ENCODE results near the gene SLC5A11. TPM values are rescaled to one million over a fixed set of nuclear protein-coding genes. Genes with fewer than 3 reads are reported as not detected.

Gene SLC5A11
- total and polyA plus RNA-seq, 2 of the 13 experiments (the other 11 are each of a cell fraction or from before 2014, with no cell fraction given): 1.2 to 3.3 TPM

- TF ChIP-seq, protein P1, sequence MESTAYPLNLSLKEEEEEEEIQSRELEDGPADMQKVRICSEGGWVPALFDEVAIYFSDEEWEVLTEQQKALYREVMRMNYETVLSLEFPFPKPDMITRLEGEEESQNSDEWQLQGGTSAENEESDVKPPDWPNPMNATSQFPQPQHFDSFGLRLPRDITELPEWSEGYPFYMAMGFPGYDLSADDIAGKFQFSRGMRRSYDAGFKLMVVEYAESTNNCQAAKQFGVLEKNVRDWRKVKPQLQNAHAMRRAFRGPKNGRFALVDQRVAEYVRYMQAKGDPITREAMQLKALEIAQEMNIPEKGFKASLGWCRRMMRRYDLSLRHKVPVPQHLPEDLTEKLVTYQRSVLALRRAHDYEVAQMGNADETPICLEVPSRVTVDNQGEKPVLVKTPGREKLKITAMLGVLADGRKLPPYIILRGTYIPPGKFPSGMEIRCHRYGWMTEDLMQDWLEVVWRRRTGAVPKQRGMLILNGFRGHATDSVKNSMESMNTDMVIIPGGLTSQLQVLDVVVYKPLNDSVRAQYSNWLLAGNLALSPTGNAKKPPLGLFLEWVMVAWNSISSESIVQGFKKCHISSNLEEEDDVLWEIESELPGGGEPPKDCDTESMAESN (CRISPR knock-in tag; conservative IDR thresholded peaks at IDR 0.05): 0 out of 2 replicates have a peak, but pooled peaks have one; percentile 18
- TF ChIP-seq MTA1 (CRISPR knock-in tag; IDR thresholded peaks at IDR 0.05; ENCODE audit: borderline replicate concordance) (peak; percentile 92), MXD4 (CRISPR knock-in tag; IDR thresholded peaks at IDR 0.05) (0 out of 2 replicates have a peak, but pooled peaks have one; percentile 52), TAF15 (IDR thresholded peaks at IDR 0.05; ENCODE audit: low read depth, low read length, poor library complexity, severe bottlenecking) (peak; percentile 56), ZBTB42 (CRISPR knock-in tag; IDR thresholded peaks at IDR 0.05) (0 out of 2 replicates have a peak, but pooled peaks have one; percentile 73), TMF1 (CRISPR knock-in tag; IDR thresholded peaks at IDR 0.05; ENCODE audit: low read depth) (no peak), NR2C2 (CRISPR knock-in tag; IDR thresholded peaks at IDR 0.05; ENCODE audit: borderline replicate concordance) (peak; percentile 52; the same call in 1 of the 2 replicates), ETV5 (CRISPR knock-in tag; IDR thresholded peaks at IDR 0.05; ENCODE audit: borderline replicate concordance) (peak; percentile 37; the same call in 1 of the 2 replicates), FOXA3 (CRISPR knock-in tag; IDR thresholded peaks at IDR 0.05) (0 out of 2 replicates have a peak, but pooled peaks have one; percentile 7), ZNF839 (CRISPR knock-in tag; IDR thresholded peaks at IDR 0.05; ENCODE audit: borderline replicate concordance) (0 out of 2 replicates have a peak, but pooled peaks have one; percentile 26), ZNF572 (CRISPR knock-in tag; IDR thresholded peaks at IDR 0.05) (peak; percentile 85), ZNF605 (CRISPR knock-in tag; IDR thresholded peaks at IDR 0.05) (peak; percentile 58; the same call in 1 of the 2 replicates), EHMT2 (IDR thresholded peaks at IDR 0.05; ENCODE audit: borderline replicate concordance, low read depth, low read length) (no peak), HDAC2 (CRISPR knock-in tag; IDR thresholded peaks at IDR 0.05) (peak; percentile 82), ZNF484 (CRISPR knock-in tag; IDR thresholded peaks at IDR 0.05; ENCODE audit: borderline replicate concordance, low read depth) (0 out of 2 replicates have a peak, but pooled peaks have one; percentile 59)
- TF ChIP-seq, protein P2, sequence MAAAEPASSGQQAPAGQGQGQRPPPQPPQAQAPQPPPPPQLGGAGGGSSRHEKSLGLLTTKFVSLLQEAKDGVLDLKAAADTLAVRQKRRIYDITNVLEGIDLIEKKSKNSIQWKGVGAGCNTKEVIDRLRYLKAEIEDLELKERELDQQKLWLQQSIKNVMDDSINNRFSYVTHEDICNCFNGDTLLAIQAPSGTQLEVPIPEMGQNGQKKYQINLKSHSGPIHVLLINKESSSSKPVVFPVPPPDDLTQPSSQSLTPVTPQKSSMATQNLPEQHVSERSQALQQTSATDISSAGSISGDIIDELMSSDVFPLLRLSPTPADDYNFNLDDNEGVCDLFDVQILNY (CRISPR knock-in tag; conservative IDR thresholded peaks at IDR 0.05): no peak; the same call in 1 of the 2 replicates
- TF ChIP-seq, protein P3, sequence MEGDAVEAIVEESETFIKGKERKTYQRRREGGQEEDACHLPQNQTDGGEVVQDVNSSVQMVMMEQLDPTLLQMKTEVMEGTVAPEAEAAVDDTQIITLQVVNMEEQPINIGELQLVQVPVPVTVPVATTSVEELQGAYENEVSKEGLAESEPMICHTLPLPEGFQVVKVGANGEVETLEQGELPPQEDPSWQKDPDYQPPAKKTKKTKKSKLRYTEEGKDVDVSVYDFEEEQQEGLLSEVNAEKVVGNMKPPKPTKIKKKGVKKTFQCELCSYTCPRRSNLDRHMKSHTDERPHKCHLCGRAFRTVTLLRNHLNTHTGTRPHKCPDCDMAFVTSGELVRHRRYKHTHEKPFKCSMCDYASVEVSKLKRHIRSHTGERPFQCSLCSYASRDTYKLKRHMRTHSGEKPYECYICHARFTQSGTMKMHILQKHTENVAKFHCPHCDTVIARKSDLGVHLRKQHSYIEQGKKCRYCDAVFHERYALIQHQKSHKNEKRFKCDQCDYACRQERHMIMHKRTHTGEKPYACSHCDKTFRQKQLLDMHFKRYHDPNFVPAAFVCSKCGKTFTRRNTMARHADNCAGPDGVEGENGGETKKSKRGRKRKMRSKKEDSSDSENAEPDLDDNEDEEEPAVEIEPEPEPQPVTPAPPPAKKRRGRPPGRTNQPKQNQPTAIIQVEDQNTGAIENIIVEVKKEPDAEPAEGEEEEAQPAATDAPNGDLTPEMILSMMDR (CRISPR knock-in tag; IDR thresholded peaks at IDR 0.05): peak; percentile 39; the same call in 1 of the 2 replicates
- TF ChIP-seq, protein P4, sequence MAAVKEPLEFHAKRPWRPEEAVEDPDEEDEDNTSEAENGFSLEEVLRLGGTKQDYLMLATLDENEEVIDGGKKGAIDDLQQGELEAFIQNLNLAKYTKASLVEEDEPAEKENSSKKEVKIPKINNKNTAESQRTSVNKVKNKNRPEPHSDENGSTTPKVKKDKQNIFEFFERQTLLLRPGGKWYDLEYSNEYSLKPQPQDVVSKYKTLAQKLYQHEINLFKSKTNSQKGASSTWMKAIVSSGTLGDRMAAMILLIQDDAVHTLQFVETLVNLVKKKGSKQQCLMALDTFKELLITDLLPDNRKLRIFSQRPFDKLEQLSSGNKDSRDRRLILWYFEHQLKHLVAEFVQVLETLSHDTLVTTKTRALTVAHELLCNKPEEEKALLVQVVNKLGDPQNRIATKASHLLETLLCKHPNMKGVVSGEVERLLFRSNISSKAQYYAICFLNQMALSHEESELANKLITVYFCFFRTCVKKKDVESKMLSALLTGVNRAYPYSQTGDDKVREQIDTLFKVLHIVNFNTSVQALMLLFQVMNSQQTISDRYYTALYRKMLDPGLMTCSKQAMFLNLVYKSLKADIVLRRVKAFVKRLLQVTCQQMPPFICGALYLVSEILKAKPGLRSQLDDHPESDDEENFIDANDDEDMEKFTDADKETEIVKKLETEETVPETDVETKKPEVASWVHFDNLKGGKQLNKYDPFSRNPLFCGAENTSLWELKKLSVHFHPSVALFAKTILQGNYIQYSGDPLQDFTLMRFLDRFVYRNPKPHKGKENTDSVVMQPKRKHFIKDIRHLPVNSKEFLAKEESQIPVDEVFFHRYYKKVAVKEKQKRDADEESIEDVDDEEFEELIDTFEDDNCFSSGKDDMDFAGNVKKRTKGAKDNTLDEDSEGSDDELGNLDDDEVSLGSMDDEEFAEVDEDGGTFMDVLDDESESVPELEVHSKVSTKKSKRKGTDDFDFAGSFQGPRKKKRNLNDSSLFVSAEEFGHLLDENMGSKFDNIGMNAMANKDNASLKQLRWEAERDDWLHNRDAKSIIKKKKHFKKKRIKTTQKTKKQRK (IDR thresholded peaks at IDR 0.05; ENCODE audit: low read length): no peak
Observed at GRCh38 chr16:24845726-24846547, at the start of gene SLC5A11 (continued).

Data from HepG2 (cell line).